H1 (cell line): ENCODE results near the gene KDSR. TPM values are rescaled to one million over a fixed set of nuclear protein-coding genes. Genes with fewer than 3 reads are reported as not detected.

Experiments used
- CTCF ChIA-PET: fragments of 300-600 bp; sonication (Branson Sonifier 250); formaldehyde crosslinking; loops from one replicate; lab custom pipeline; 2021; ENCODE audit not compliant: partially characterized antibody; lab: Charles Lee
- POLR2A ChIA-PET: fragments of 300-600 bp; sonication (Branson Sonifier 250); formaldehyde crosslinking; loops from one replicate; lab custom pipeline; 2021; ENCODE audit warnings: inconsistent platforms; ENCODE audit not compliant: partially characterized antibody; lab: Charles Lee
- DNase-seq, 2 experiments: peaks; one replicate each; pipeline versions ENCODE4 v3.0.0 to v3.0.0-alpha.2; 2010 to 2022; ENCODE audit warnings: low spot score in 2 of 2, low read depth in 1 of 2, mixed read lengths in 1 of 2
- FAIRE-seq: peaks from 2 replicates; lab custom pipeline; 2011; peaks lifted over from hg19 to GRCh38; lab: Jason Lieb, UNC
- H2AFZ ChIP-seq: 2 replicates; pipeline ENCODE4 v1.8.1; 2012; ENCODE audit warnings: low read length, inconsistent platforms
- H2AK5ac ChIP-seq: 2 replicates; pipeline ENCODE4 v1.6.1; 2013; ENCODE audit warnings: low read depth, low read length
- H2BK120ac ChIP-seq: replicated peaks from 2 replicates; pipeline ENCODE3; 2013; ENCODE audit warnings: low read depth, low read length, inconsistent platforms
- H2BK12ac ChIP-seq: 2 replicates; pipeline ENCODE4 v1.6.1; 2013; ENCODE audit warnings: low read depth, low read length
- H2BK15ac ChIP-seq: 2 replicates; pipeline ENCODE4 v1.6.1; 2013; ENCODE audit warnings: low read length
- H2BK20ac ChIP-seq: 2 replicates; pipeline ENCODE4 v1.6.1; 2013; ENCODE audit warnings: low read length
- H2BK5ac ChIP-seq: 2 replicates; pipeline ENCODE4 v1.6.1; 2013; ENCODE audit warnings: low read depth, low read length
- H3K14ac ChIP-seq: 2 replicates; pipeline ENCODE4 v1.6.1; 2013; ENCODE audit warnings: inconsistent platforms; ENCODE audit not compliant: insufficient read length
- H3K18ac ChIP-seq: 2 replicates; pipeline ENCODE4 v1.6.1; 2013; ENCODE audit warnings: low read length; ENCODE audit errors: extremely low read depth
- H3K23ac ChIP-seq: 2 replicates; pipeline ENCODE4 v1.6.1; 2013; ENCODE audit warnings: inconsistent platforms; ENCODE audit not compliant: insufficient read length
- H3K23me2 ChIP-seq: 2 replicates; pipeline ENCODE4 v1.6.1; 2013; ENCODE audit warnings: low read depth, low read length
- H3K27ac ChIP-seq: 2 replicates; pipeline ENCODE4 v1.6.1; 2011; ENCODE audit warnings: low read depth, low read length, inconsistent platforms
- H3K27me3 ChIP-seq, 4 experiments: replicated peaks in 1 of 4; 1 replicate in 1 of 4; 2 replicates in 3 of 4; pipeline versions ENCODE4 v1.6.1 to v1.8.1; 2011 to 2013; ENCODE audit warnings: low read length in 3 of 4, mild to moderate bottlenecking in 3 of 4, inconsistent platforms in 2 of 4, mixed read lengths in 2 of 4, moderate library complexity in 1 of 4; ENCODE audit not compliant: control insufficient read depth in 3 of 4, insufficient read depth in 3 of 4; ENCODE audit errors: extremely low read depth in 1 of 4
- H3K36me3 ChIP-seq, 4 experiments: 2 replicates each; pipeline versions ENCODE4 v1.6.1 to v1.8.1; 2011 to 2013; ENCODE audit warnings: mild to moderate bottlenecking in 4 of 4, low read length in 3 of 4, moderate library complexity in 2 of 4, control low read depth in 1 of 4, inconsistent platforms in 1 of 4; ENCODE audit not compliant: insufficient read depth in 4 of 4, control insufficient read depth in 2 of 4
- H3K4ac ChIP-seq: replicated peaks from 2 replicates; pipeline ENCODE3; 2013; ENCODE audit warnings: low read length, low read depth, mixed read lengths, inconsistent platforms; ENCODE audit not compliant: insufficient read length
- H3K4me1 ChIP-seq, 4 experiments: replicated peaks in 1 of 4; 1 replicate in 1 of 4; 2 replicates in 3 of 4; pipeline versions ENCODE4 v1.6.1 to v1.8.1; 2011 to 2013; ENCODE audit warnings: low read length in 3 of 4, inconsistent platforms in 2 of 4, mixed read lengths in 1 of 4; ENCODE audit not compliant: insufficient read depth in 4 of 4, control insufficient read depth in 3 of 4
- H3K4me2 ChIP-seq, 2 experiments: 2 replicates each; pipeline versions ENCODE4 v1.6.1 to v1.8.1; 2011 to 2013; ENCODE audit warnings: low read depth in 2 of 2, low read length in 2 of 2, control low read depth in 1 of 2, inconsistent platforms in 1 of 2, mild to moderate bottlenecking in 1 of 2; ENCODE audit not compliant: insufficient read depth in 1 of 2
- H3K4me3 ChIP-seq, 4 experiments: fragments of 200-600, 300-600 bp in 1 of 4; sonication (generic), shearing (Covaris generic), sonication (Bioruptor Twin) in 1 of 4; 2 replicates each; pipeline versions ENCODE4 v1.5.1 to v1.8.1; 2011 to 2016; ENCODE audit warnings: low read length in 4 of 4, low read depth in 3 of 4, control low read depth in 2 of 4, inconsistent platforms in 2 of 4, mild to moderate bottlenecking in 2 of 4, mixed read lengths in 1 of 4, moderate library complexity in 1 of 4; ENCODE audit not compliant: insufficient read depth in 2 of 4; ENCODE audit errors: extremely low read depth in 1 of 4
- H3K56ac ChIP-seq: replicated peaks from 2 replicates; pipeline ENCODE3; 2013; ENCODE audit warnings: low read depth, mild to moderate bottlenecking, mixed read lengths, low read length, inconsistent platforms; ENCODE audit not compliant: insufficient read length
- H3K79me1 ChIP-seq: 2 replicates; pipeline ENCODE4 v1.6.1; 2013; ENCODE audit warnings: low read depth, low read length, control low read depth
- H3K79me2 ChIP-seq, 2 experiments: 2 replicates each; pipeline versions ENCODE4 v1.6.1 to v1.8.1; 2012 to 2013; ENCODE audit warnings: low read length in 2 of 2, mild to moderate bottlenecking in 2 of 2, inconsistent platforms in 1 of 2; ENCODE audit not compliant: insufficient read depth in 2 of 2, control insufficient read depth in 1 of 2
- H3K9ac ChIP-seq, 4 experiments: replicated peaks in 1 of 4; 1 replicate in 1 of 4; 2 replicates in 3 of 4; pipeline versions ENCODE4 v1.6.1 to v1.8.1; 2011 to 2013; ENCODE audit warnings: low read depth in 3 of 4, low read length in 3 of 4, control low read depth in 2 of 4, mild to moderate bottlenecking in 2 of 4, moderate library complexity in 2 of 4, inconsistent platforms in 1 of 4; ENCODE audit errors: extremely low read depth in 1 of 4
- H3K9me3 ChIP-seq, 2 experiments: 2 replicates each; pipeline versions ENCODE4 v1.6.1 to v1.8.1; 2012 to 2013; ENCODE audit warnings: mild to moderate bottlenecking in 2 of 2, moderate library complexity in 2 of 2, control low read depth in 1 of 2, inconsistent platforms in 1 of 2, low read depth in 1 of 2, low read length in 1 of 2, mixed read lengths in 1 of 2; ENCODE audit not compliant: insufficient read depth in 2 of 2
- H4K20me1 ChIP-seq, 2 experiments: replicated peaks in 1 of 2; 2 replicates each; pipeline versions ENCODE3 to v1.8.1; 2011 to 2013; ENCODE audit warnings: inconsistent platforms in 2 of 2, low read length in 2 of 2, mild to moderate bottlenecking in 1 of 2; ENCODE audit not compliant: insufficient read depth in 2 of 2, control insufficient read depth in 1 of 2
- H4K5ac ChIP-seq: 2 replicates; pipeline ENCODE4 v1.6.1; 2013; ENCODE audit warnings: low read length, low read depth, mixed read lengths, inconsistent platforms; ENCODE audit not compliant: insufficient read length
- H4K8ac ChIP-seq: 2 replicates; pipeline ENCODE4 v1.8.0; 2013; ENCODE audit warnings: mild to moderate bottlenecking, moderate library complexity, low read length, inconsistent platforms; ENCODE audit not compliant: insufficient read depth; ENCODE audit errors: extremely low read depth
- H4K91ac ChIP-seq: replicated peaks from 2 replicates; pipeline ENCODE3; 2013; ENCODE audit warnings: low read length, mixed read lengths, inconsistent platforms; ENCODE audit not compliant: insufficient read length
- BCL11A ChIP-seq, 2 experiments: IDR thresholded peaks; one replicate each; pipeline ENCODE4 v1.6.1; 2011; ENCODE audit warnings: low read depth in 2 of 2, low read length in 2 of 2, mild to moderate bottlenecking in 2 of 2
- CREB1 ChIP-seq: IDR thresholded peaks from 2 replicates; pipeline ENCODE4 v1.6.1; 2012; ENCODE audit warnings: inconsistent platforms
- CTBP2 ChIP-seq: IDR thresholded peaks from 2 replicates; pipeline ENCODE4 v1.7.0; 2011; ENCODE audit warnings: borderline replicate concordance, mild to moderate bottlenecking, moderate library complexity, mixed read lengths, low read length; ENCODE audit not compliant: insufficient read depth, insufficient read length
- EP300 ChIP-seq, 2 experiments: IDR thresholded peaks; 1 replicate in 1 of 2; 2 replicates in 1 of 2; pipeline ENCODE4 v1.6.1; 2011 to 2012; ENCODE audit warnings: low read depth in 2 of 2, low read length in 2 of 2, mild to moderate bottlenecking in 2 of 2, borderline replicate concordance in 1 of 2, inconsistent platforms in 1 of 2, moderate library complexity in 1 of 2
- SIX5 ChIP-seq: IDR thresholded peaks from 2 replicates; pipeline ENCODE4 v1.6.1; 2011; ENCODE audit warnings: mild to moderate bottlenecking, low read depth, low read length
- SRF ChIP-seq: IDR thresholded peaks from 2 replicates; pipeline ENCODE4 v1.6.1; 2011; ENCODE audit warnings: mild to moderate bottlenecking, low read depth, low read length, moderate library complexity
- TAF1 ChIP-seq: IDR thresholded peaks from 2 replicates; pipeline ENCODE4 v1.6.1; 2011; ENCODE audit warnings: mild to moderate bottlenecking, low read depth, low read length
- WGBS, 2 experiments: shearing (Covaris generic) in 1 of 2; methylation state at CpG; one replicate each; pipeline versions ENCODE4 v1.1.6 to v1.1.7; 2013 to 2015; ENCODE audit warnings: low lambda C conversion rate in 2 of 2, mixed read lengths in 2 of 2, inconsistent platforms in 1 of 2, low coverage in 1 of 2, missing lambda C conversion rate in 1 of 2; ENCODE audit not compliant: insufficient replicate concordance in 2 of 2, insufficient coverage in 1 of 2, insufficient read length in 1 of 2; ENCODE audit errors: extremely low coverage in 1 of 2, missing lambda C conversion rate in 1 of 2; 5-methylcytosine and 5-hydroxymethylcytosine counted together
- polyA plus RNA-seq, 7 experiments: library from polyadenylated mRNA; depleted of rRNA in 3 of 7; stranded (reverse) in 5 of 7; unstranded in 2 of 7; fragments of >200 nt in 5 of 7; fragments of 200-250 nt in 2 of 7; gene quantifications; 1 replicate in 5 of 7; 2 replicates in 1 of 7; 4 replicates in 1 of 7; pipeline versions ENCODE4 v1.2.1 to v1.2.3, GENCODE V29; 2011 to 2013; ENCODE audit warnings: missing spikeins in 2 of 7, mixed read lengths in 2 of 7
- total RNA-seq: library from RNA; stranded (reverse); fragmentation: NEBNext Ultra II Directional; extraction: Animal tissue kit (Norgen Biotek cat#: 25700); gene quantifications from 2 replicates; pipeline ENCODE4 v1.2.1, GENCODE V29; 2021
- TF ChIP-seq, protein P1 (sequence below): IDR thresholded peaks from 2 replicates; pipeline ENCODE4 v1.6.1; 2012; ENCODE audit warnings: low read length, inconsistent platforms

Gene KDSR
- total and polyA plus RNA-seq, 2 of the 8 experiments (the other 6 are each of a cell fraction or from before 2014, with no cell fraction given) = 12.4 to 50.5 TPM

DNA sequence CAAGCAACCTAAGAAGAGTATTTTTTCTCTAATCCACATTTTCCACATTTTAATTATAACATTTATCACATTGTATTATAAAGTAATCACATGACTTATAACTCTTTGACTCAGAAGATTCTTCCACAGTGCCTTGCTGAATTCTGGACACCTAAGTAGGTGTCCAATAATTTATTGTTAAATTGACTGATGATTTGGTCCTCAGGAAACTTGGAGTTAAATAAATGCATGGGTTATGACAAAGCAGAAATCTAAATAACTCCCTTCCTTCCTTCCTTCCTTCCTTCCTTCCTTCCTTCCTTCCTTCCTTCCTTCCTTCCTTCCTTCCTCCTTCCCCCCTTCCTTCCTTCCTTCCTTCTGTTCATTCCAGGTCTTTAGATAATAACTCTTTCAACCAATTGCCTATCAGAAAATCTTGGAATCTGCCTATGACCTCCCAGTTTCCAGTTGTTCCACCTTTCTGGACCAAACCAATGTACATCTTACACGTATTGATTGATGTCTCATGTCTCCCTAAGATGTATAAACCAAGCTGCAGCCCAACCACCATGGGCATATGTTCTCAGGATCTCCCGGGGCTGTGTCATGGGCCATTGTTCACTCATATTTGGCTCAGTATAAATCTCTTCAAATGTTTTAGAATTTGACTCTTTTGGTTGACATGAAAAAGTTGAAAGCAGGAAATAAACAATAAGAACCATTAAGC is 10.4 kb upstream of the KDSR start:
- Histone ChIP-seq H3K36me3 (no peaks in the 10 kb centered on the region), H3K4me2 (no peak overlapping the region), H2BK15ac (no peak overlapping the region), H2BK120ac (no peak overlapping the region), H3K9ac (no peak overlapping the region), H3K23me2 (no peaks in the 10 kb centered on the region), H3K14ac (no peak overlapping the region), H4K8ac (no peak overlapping the region), H2BK5ac (no peak overlapping the region), H2BK20ac (no peak overlapping the region), H3K79me1 (no peaks in the 10 kb centered on the region), H3K18ac (no peak overlapping the region), H4K20me1 (no peaks in the 10 kb centered on the region), H3K56ac (no peak overlapping the region), H3K4me3 (no peak overlapping the region), H3K79me2 (no peaks in the 10 kb centered on the region), H3K23ac (no peak overlapping the region), H3K27ac (no peak overlapping the region), H2AK5ac (no peak overlapping the region), H3K4ac (no peak overlapping the region), H4K91ac (no peak overlapping the region), H3K27me3 (no peaks in the 10 kb centered on the region), H2AFZ (no peak overlapping the region), H3K4me1 (no peaks in the 10 kb centered on the region), H4K5ac (no peak overlapping the region), H2BK12ac (no peak overlapping the region), H3K9me3 (peaks cover 2 to 4% of the 10 kb centered on the region in 2 experiments; a peak in 1 of 4 replicates)
- 82% methylated on average over 2 of the region's 2 CpGs; no CpG with 5 or more reads in 1 of the 2 experiments for WGBS, 2 experiments
- FAIRE-seq = no peak
- no peak for TF ChIP-seq CREB1
- TF ChIP-seq EP300 (IDR thresholded peaks at IDR 0.05; ENCODE audit: borderline replicate concordance in 1 of 2, low read depth in 2 of 2, low read length in 2 of 2) = no peak
- TF ChIP-seq, protein P1, sequence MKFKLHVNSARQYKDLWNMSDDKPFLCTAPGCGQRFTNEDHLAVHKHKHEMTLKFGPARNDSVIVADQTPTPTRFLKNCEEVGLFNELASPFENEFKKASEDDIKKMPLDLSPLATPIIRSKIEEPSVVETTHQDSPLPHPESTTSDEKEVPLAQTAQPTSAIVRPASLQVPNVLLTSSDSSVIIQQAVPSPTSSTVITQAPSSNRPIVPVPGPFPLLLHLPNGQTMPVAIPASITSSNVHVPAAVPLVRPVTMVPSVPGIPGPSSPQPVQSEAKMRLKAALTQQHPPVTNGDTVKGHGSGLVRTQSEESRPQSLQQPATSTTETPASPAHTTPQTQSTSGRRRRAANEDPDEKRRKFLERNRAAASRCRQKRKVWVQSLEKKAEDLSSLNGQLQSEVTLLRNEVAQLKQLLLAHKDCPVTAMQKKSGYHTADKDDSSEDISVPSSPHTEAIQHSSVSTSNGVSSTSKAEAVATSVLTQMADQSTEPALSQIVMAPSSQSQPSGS = no peak
- TF ChIP-seq CTBP2 = no peak
- no peak for TF ChIP-seq BCL11A (IDR thresholded peaks at IDR 0.05; ENCODE audit: low read depth in 2 of 2, low read length in 2 of 2)
- TF ChIP-seq SRF = no peak
- TF ChIP-seq SIX5 = no peak
- TF ChIP-seq TAF1 = no peak
- no peak for DNase-seq
- ChIA-PET POLR2A (no interaction called here), CTCF (no interaction called here)
